Measurements from ENCODE around the gene VGLL4.

VGLL4 gene

GRCh38 chr3:11591391-11592282 is 52.1 kb downstream of the VGLL4 start:
- TF ChIP-seq CTCF (IDR thresholded peaks at IDR 0.05; ENCODE audit: control insufficient read depth, insufficient read depth, low read depth, low read length, missing control alignments) = no peak
- DNase-seq (ENCODE audit: low read depth) = no peak
- H3K4me3 ChIP-seq (ENCODE audit: control insufficient read depth, low read depth, low read length) = no peak overlapping the region

GRCh38 chr3:11591002-11591355 is 52.7 kb downstream of the VGLL4 start:
- DNase-seq (ENCODE audit: low read depth) = no peak
- no peak for TF ChIP-seq CTCF (IDR thresholded peaks at IDR 0.05; ENCODE audit: control insufficient read depth, insufficient read depth, low read depth, low read length, missing control alignments)
- no peak overlapping the region for H3K4me3 ChIP-seq (ENCODE audit: control insufficient read depth, low read depth, low read length)

- DNase-seq (ENCODE audit: low read depth) = no peak
- TF ChIP-seq CTCF (IDR thresholded peaks at IDR 0.05; ENCODE audit: control insufficient read depth, insufficient read depth, low read depth, low read length, missing control alignments) = no peak
- no peak overlapping the region for H3K4me3 ChIP-seq (ENCODE audit: control insufficient read depth, low read depth, low read length)
Measured at GRCh38 chr3:11589706-11590105, 54.0 kb downstream of the VGLL4 start.

- TF ChIP-seq CTCF (IDR thresholded peaks at IDR 0.05; ENCODE audit: control insufficient read depth, insufficient read depth, low read depth, low read length, missing control alignments) = no peak
- DNase-seq (ENCODE audit: low read depth) = no peak
- no peak overlapping the region for H3K4me3 ChIP-seq (ENCODE audit: control insufficient read depth, low read depth, low read length)
Measured at GRCh38 chr3:11588755-11589154, 55.0 kb downstream of the VGLL4 start.

GRCh38 chr3:11588338-11588737 is 55.4 kb downstream of the VGLL4 start:
- H3K4me3 ChIP-seq (ENCODE audit: control insufficient read depth, low read depth, low read length) = no peak overlapping the region
- no peak for TF ChIP-seq CTCF (IDR thresholded peaks at IDR 0.05; ENCODE audit: control insufficient read depth, insufficient read depth, low read depth, low read length, missing control alignments)
- no peak for DNase-seq (ENCODE audit: low read depth)

GRCh38 chr3:11587766-11588165 is 55.9 kb downstream of the VGLL4 start:
- H3K4me3 ChIP-seq (ENCODE audit: control insufficient read depth, low read depth, low read length) = no peak overlapping the region
- DNase-seq (ENCODE audit: low read depth) = no peak
- TF ChIP-seq CTCF (IDR thresholded peaks at IDR 0.05; ENCODE audit: control insufficient read depth, insufficient read depth, low read depth, low read length, missing control alignments) = no peak
